GM23248 (cell line): Measurements from ENCODE around the gene WASF2.

Experiments
- EZH2 ChIP-seq: fragments of 200-600 bp; sonication (generic); IDR thresholded peaks from 2 replicates; pipeline ENCODE4 v1.6.1; 2018; ENCODE audit warnings: antibody characterized with exemption, mild to moderate bottlenecking; ENCODE audit not compliant: insufficient read depth, poor library complexity, severe bottlenecking
- EZH2phosphoT487 ChIP-seq: fragments of 200-600 bp; sonication (generic); IDR thresholded peaks from 2 replicates; pipeline ENCODE4 v1.6.1; 2018; ENCODE audit warnings: antibody characterized with exemption, moderate library complexity, mild to moderate bottlenecking, low read depth; ENCODE audit not compliant: insufficient read depth

DNA sequence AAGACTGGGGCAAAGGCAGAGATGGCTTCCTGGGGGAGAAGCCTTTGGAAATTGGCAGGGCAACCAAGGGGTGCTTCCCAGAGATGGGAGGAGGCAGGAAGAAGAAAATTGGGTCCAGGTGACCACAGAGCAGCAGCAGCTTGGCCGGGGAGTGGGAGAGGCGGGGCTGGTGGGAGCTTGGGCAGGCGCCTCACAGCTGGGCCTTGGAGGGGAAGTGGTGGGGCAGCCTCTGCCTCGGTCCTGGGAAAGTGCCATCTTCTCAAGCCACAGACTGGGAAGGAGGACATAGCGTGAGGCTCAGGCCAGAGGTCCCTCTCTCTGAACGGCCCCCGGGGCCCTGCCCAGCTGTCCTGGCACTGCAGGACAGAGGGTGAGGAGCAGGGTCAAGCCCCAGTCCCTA, 24.0 kb upstream of the WASF2 start:
- TF ChIP-seq EZH2phosphoT487 (no peak), EZH2 (no peak)
